GM23248 (cell line): ENCODE results near the gene PHTF1.

Source experiments
- EZH2 ChIP-seq: fragments of 200-600 bp; sonication (generic); IDR thresholded peaks from 2 replicates; pipeline ENCODE4 v1.6.1; 2018; ENCODE audit warnings: antibody characterized with exemption, mild to moderate bottlenecking; ENCODE audit not compliant: insufficient read depth, poor library complexity, severe bottlenecking
- EZH2phosphoT487 ChIP-seq: fragments of 200-600 bp; sonication (generic); IDR thresholded peaks from 2 replicates; pipeline ENCODE4 v1.6.1; 2018; ENCODE audit warnings: antibody characterized with exemption, moderate library complexity, mild to moderate bottlenecking, low read depth; ENCODE audit not compliant: insufficient read depth

GRCh38 chr1:113681596-113682337, 77.5 kb downstream of the PHTF1 start:
- TF ChIP-seq EZH2 (no peak), EZH2phosphoT487 (no peak)
